NB4 (cell line): ENCODE results near the gene POU2AF2.

Experiments
- DNase-seq: peaks from one replicate; pipeline ENCODE4 v3.0.0; 2010; ENCODE audit warnings: low read depth
- H3K4me3 ChIP-seq: one replicate; pipeline ENCODE4 v1.5.1; 2011; ENCODE audit warnings: mild to moderate bottlenecking, low read depth, low read length, moderate library complexity
- CTCF ChIP-seq: IDR thresholded peaks from one replicate; pipeline ENCODE4 v1.5.1; 2012; ENCODE audit warnings: low read depth, low read length
- MAX ChIP-seq: IDR thresholded peaks from 2 replicates; pipeline ENCODE4 v1.6.1; 2011; ENCODE audit warnings: low read depth, low read length
- MYC ChIP-seq: IDR thresholded peaks from 2 replicates; pipeline ENCODE4 v1.6.1; 2011; ENCODE audit warnings: low read depth, low read length
- POLR2A ChIP-seq: IDR thresholded peaks from 2 replicates; pipeline ENCODE4 v1.6.1; 2011; ENCODE audit warnings: mild to moderate bottlenecking; ENCODE audit not compliant: insufficient read length; ENCODE audit errors: extremely low read depth

POU2AF2 gene

GRCh38 chr11:111298413-111299100 lies 53.0 kb downstream of the POU2AF2 start, which contains the start of gene POU2AF3:
TSS of gene POU2AF3 (plus strand) at chr11:111298546. CDS start at chr11:111298582, 36 bp downstream.
- no peak for DNase-seq
- TF ChIP-seq MYC (no peak), MAX (no peak), CTCF (no peak), POLR2A (no peak)
- H3K4me3 ChIP-seq = no peak within 1 kb of the TSS

GRCh38 chr11:111299101-111300026 lies 53.8 kb downstream of the POU2AF2 start:
- TF ChIP-seq MYC (no peak), MAX (no peak), POLR2A (no peak), CTCF (no peak)
- DNase-seq = no peak
- no peak overlapping the region for H3K4me3 ChIP-seq

GRCh38 chr11:111300569-111300968 lies 55.0 kb downstream of the POU2AF2 start:
- no peak for TF ChIP-seq POLR2A
- no peak overlapping the region for H3K4me3 ChIP-seq
- DNase-seq = no peak

GRCh38 chr11:111301004-111301841 lies 55.7 kb downstream of the POU2AF2 start:
- DNase-seq = no peak
- no peak for TF ChIP-seq MAX
- no peak for TF ChIP-seq MYC
- TF ChIP-seq POLR2A = no peak
- no peak for TF ChIP-seq CTCF
- no peak overlapping the region for H3K4me3 ChIP-seq

GRCh38 chr11:111301842-111302118 lies 56.3 kb downstream of the POU2AF2 start:
- no peak overlapping the region for H3K4me3 ChIP-seq
- no peak for TF ChIP-seq POLR2A
- no peak for TF ChIP-seq MAX
- no peak for DNase-seq

GRCh38 chr11:111302298-111302697 lies 56.8 kb downstream of the POU2AF2 start:
- TF ChIP-seq MAX (no peak), CTCF (no peak), MYC (no peak), POLR2A (no peak)
- DNase-seq = no peak

More at GRCh38 chr11:111302298-111302697, 56.8 kb downstream of the POU2AF2 start:
- H3K4me3 ChIP-seq = no peak overlapping the region
